Measurements from ENCODE around the gene WNT7A.

WNT7A gene

DNA sequence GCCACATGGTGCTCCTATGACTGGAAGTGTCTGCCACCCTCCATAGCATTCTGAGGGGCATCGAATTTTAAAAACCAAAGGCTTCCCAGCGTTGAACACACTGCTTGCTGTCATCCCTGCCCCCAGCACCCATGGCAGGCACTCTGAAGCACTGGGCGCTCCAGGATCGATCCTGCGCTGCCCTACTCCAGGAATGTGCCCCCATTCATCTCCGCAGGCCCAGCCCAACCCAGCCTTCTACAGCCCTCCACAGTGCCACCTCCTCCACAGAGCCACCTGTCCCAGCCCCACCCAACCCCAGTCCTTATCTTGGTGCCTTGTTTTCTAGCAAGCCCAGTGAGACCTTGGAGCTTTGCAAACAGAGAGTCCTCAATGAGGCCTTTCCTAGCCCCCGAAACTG is 52.2 kb downstream of the WNT7A start:
- TF ChIP-seq FOXP2 (optimal IDR thresholded peaks at IDR 0.05; ENCODE audit: borderline replicate concordance, extremely low read depth, extremely low read length, insufficient read depth) = no peak
- no peak for TF ChIP-seq TAF1 (IDR thresholded peaks at IDR 0.05; ENCODE audit: borderline replicate concordance, insufficient read depth, low read length)
- TF ChIP-seq, protein P1, sequence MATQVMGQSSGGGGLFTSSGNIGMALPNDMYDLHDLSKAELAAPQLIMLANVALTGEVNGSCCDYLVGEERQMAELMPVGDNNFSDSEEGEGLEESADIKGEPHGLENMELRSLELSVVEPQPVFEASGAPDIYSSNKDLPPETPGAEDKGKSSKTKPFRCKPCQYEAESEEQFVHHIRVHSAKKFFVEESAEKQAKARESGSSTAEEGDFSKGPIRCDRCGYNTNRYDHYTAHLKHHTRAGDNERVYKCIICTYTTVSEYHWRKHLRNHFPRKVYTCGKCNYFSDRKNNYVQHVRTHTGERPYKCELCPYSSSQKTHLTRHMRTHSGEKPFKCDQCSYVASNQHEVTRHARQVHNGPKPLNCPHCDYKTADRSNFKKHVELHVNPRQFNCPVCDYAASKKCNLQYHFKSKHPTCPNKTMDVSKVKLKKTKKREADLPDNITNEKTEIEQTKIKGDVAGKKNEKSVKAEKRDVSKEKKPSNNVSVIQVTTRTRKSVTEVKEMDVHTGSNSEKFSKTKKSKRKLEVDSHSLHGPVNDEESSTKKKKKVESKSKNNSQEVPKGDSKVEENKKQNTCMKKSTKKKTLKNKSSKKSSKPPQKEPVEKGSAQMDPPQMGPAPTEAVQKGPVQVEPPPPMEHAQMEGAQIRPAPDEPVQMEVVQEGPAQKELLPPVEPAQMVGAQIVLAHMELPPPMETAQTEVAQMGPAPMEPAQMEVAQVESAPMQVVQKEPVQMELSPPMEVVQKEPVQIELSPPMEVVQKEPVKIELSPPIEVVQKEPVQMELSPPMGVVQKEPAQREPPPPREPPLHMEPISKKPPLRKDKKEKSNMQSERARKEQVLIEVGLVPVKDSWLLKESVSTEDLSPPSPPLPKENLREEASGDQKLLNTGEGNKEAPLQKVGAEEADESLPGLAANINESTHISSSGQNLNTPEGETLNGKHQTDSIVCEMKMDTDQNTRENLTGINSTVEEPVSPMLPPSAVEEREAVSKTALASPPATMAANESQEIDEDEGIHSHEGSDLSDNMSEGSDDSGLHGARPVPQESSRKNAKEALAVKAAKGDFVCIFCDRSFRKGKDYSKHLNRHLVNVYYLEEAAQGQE (IDR thresholded peaks at IDR 0.05; ENCODE audit: insufficient read depth in 1 of 2, low read depth in 2 of 2, low read length in 2 of 2) = no peak
- TF ChIP-seq POLR2AphosphoS5 (IDR thresholded peaks at IDR 0.05; ENCODE audit: low read depth, low read length) = no peak
- no peak for TF ChIP-seq SIN3A (IDR thresholded peaks at IDR 0.05; ENCODE audit: borderline replicate concordance, insufficient read depth, low read length)

GRCh38 chr3:13827256-13827655 is 52.6 kb downstream of the WNT7A start:
- TF ChIP-seq FOXP2 (optimal IDR thresholded peaks at IDR 0.05; ENCODE audit: borderline replicate concordance, extremely low read depth, extremely low read length, insufficient read depth) = no peak
- TF ChIP-seq, protein P1 (IDR thresholded peaks at IDR 0.05; ENCODE audit: insufficient read depth in 1 of 2, low read depth in 2 of 2, low read length in 2 of 2) = no peak
- TF ChIP-seq TAF1 (IDR thresholded peaks at IDR 0.05; ENCODE audit: borderline replicate concordance, insufficient read depth, low read length) = no peak
- TF ChIP-seq POLR2AphosphoS5 (IDR thresholded peaks at IDR 0.05; ENCODE audit: low read depth, low read length) = no peak
- TF ChIP-seq SIN3A (IDR thresholded peaks at IDR 0.05; ENCODE audit: borderline replicate concordance, insufficient read depth, low read length) = no peak

- TF ChIP-seq FOXP2 (optimal IDR thresholded peaks at IDR 0.05; ENCODE audit: borderline replicate concordance, extremely low read depth, extremely low read length, insufficient read depth) (no peak), POLR2AphosphoS5 (IDR thresholded peaks at IDR 0.05; ENCODE audit: low read depth, low read length) (no peak), TAF1 (IDR thresholded peaks at IDR 0.05; ENCODE audit: borderline replicate concordance, insufficient read depth, low read length) (no peak), SIN3A (IDR thresholded peaks at IDR 0.05; ENCODE audit: borderline replicate concordance, insufficient read depth, low read length) (no peak)
- TF ChIP-seq, protein P1 (IDR thresholded peaks at IDR 0.05; ENCODE audit: insufficient read depth in 1 of 2, low read depth in 2 of 2, low read length in 2 of 2) = no peak
Measured at GRCh38 chr3:13826672-13827071, 53.2 kb downstream of the WNT7A start.

DNA sequence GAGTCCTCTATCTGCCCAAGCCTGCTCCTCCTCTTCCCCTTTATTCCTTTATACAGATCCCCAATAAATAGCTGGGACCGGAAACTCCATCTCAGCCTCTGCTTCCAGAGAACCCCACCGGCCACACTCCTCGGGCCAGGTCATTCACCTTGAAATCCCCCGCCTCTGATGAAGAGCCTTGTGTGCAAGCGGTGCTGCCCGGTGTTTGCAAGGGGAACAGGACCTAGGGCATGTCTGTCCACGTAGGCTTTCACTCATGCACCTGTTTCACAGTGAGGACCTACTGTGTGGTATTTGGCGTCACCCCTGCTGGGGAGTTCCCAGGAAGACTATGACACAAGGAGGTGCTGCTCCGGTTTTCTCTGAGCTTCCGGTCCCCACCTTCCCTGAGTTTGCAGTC is 54.0 kb downstream of the WNT7A start:
- TF ChIP-seq, protein P1 (IDR thresholded peaks at IDR 0.05; ENCODE audit: insufficient read depth in 1 of 2, low read depth in 2 of 2, low read length in 2 of 2) = no peak
- TF ChIP-seq SIN3A (IDR thresholded peaks at IDR 0.05; ENCODE audit: borderline replicate concordance, insufficient read depth, low read length) = no peak
- no peak for TF ChIP-seq FOXP2 (optimal IDR thresholded peaks at IDR 0.05; ENCODE audit: borderline replicate concordance, extremely low read depth, extremely low read length, insufficient read depth)
- TF ChIP-seq TAF1 (IDR thresholded peaks at IDR 0.05; ENCODE audit: borderline replicate concordance, insufficient read depth, low read length) = no peak
- no peak for TF ChIP-seq POLR2AphosphoS5 (IDR thresholded peaks at IDR 0.05; ENCODE audit: low read depth, low read length)

GRCh38 chr3:13825311-13825579 is 54.6 kb downstream of the WNT7A start:
- TF ChIP-seq POLR2AphosphoS5 (IDR thresholded peaks at IDR 0.05; ENCODE audit: low read depth, low read length) (no peak), FOXP2 (optimal IDR thresholded peaks at IDR 0.05; ENCODE audit: borderline replicate concordance, extremely low read depth, extremely low read length, insufficient read depth) (no peak), SIN3A (IDR thresholded peaks at IDR 0.05; ENCODE audit: borderline replicate concordance, insufficient read depth, low read length) (no peak), TAF1 (IDR thresholded peaks at IDR 0.05; ENCODE audit: borderline replicate concordance, insufficient read depth, low read length) (no peak)
- TF ChIP-seq, protein P1 (IDR thresholded peaks at IDR 0.05; ENCODE audit: insufficient read depth in 1 of 2, low read depth in 2 of 2, low read length in 2 of 2) = no peak

Data from PFSK-1 (cell line).